HG02588 (cell line): ENCODE results near the gene POTEB3.
"Not testable (repeated sequence)": the region's sequence is repeated elsewhere in the genome, so short reads cannot be mapped to it uniquely, and the experiment has no call there.

ENCODE experiments used
- ATAC-seq: cut with Tn5 transposase; IDR thresholded peaks from one replicate; pipeline ENCODE4 v1.9.1; 2021; ENCODE audit warnings: mild to moderate bottlenecking, moderate library complexity; ENCODE audit not compliant: unreplicated experiment

POTEB3 gene

DNA sequence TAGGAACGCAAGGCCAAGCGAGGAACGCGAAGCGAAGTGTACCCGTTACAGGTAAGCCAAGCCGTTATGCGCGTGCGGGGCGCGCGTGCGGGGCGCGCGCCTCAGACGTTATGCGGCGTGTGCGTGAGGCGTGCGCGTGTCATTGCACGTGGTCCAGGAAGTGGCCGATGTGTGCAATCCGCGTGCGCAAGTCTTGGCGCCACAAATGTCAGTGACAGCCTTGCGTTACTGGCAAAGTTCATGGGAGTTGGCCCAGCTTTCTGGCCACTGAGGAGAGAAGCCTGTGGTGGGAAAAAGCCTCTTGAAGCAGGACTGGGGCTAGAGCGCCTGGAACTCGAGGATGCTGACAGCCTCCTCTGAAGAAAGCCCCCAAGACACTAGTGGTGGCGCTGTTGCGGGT is at the start of gene POTEB3:
Gene POTEB3, minus strand, starts transcription at position 101 of the 400 bp plus-strand sequence. CDS start 488 bp downstream, outside the sequence.
- ATAC-seq: not testable (repeated sequence)

DNA sequence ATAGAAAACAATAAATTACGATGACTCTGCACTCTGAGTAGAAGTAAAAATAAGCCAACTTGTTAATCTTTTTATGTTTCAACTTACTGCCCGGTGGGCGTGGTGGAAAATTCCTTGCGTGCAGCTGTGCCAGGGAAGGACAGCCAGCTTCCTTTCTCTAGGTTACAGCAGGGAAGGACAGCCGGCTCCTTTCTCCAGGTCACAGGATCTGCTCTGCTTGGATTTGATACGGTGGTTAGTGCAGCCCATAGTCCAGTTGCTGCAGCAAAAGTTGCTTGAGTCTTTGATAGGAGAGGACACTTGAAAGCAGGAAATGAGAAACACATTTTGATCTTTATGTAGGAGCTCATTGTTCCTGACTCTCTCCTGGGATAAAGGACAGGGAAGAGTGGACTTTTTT is 13.4 kb upstream of the POTEB3 start:
- ATAC-seq: not testable (repeated sequence)

DNA sequence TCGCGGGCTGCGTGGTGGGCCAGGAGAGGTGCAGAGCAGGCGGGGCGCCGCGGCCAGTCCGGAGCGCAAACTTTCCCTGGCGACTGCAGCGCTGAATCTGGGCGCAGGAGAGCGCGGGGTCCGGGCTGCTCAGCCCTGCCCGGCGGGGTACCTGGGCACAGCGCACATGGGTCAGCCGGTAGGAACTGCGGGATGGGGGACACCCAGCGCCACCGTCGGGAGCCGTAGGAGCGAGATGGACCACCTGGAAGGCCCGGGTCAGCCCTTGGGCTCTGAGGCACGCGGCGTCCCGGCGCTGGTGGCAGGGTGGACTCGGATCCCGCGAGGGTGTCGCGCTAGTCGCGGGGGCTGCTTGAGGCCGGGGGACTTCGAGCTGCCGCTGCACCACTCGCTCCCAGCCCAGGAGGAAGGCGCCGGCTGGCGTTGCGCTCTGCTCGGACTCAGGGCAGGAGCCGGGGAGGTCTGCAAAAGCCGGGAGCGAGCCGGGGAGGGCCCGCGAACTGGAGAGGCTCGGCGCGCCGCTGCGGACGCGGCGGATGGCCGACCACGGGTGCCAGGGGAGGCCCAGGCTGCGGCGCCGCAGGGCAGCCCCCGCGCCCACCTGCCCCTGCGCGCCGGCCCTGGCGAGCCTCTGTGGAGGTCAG is 11.7 kb upstream of the POTEB3 start:
- not testable (repeated sequence) for ATAC-seq

DNA sequence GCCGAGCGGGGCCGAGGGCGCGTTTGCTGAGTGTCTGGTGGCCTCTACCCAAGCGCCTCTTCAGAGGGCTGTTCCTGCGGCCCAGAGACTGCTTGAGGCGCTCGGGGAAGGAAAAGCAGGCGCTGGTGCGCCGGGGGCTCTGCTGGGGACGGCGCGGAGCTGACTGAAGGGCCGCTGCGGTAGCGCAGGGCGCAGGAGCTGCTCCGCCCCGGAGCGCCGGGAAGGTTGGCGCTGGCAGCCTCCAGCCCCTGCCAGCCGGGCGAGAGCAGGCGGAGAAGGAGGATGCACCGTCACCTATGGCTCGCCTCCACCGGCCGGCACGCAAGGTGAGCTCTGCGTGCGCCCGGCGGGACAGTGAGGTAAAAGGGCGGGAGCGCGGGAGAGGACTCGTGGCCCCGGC is 11.2 kb upstream of the POTEB3 start:
- not testable (repeated sequence) for ATAC-seq

DNA sequence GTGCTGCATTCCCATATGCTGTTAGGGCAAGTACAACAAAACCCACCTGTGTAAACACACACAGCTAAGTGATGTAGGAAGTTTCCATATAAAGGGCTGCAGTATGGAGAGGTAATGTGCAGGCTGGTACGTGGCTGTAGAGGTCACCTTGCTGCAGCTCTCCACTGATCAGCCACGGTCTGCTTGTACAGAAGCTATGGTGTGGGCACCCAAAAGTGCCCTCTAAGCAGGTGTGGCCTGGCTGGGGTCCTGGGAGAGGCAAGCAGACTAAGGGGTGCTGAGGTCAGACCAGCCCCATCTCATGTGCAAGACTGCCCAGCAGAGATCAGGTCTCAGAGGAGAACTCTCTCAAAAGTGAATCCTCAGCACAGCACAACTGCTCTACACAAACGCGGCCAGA is 32.9 kb downstream of the POTEB3 start:
- ATAC-seq: not testable (repeated sequence)

DNA sequence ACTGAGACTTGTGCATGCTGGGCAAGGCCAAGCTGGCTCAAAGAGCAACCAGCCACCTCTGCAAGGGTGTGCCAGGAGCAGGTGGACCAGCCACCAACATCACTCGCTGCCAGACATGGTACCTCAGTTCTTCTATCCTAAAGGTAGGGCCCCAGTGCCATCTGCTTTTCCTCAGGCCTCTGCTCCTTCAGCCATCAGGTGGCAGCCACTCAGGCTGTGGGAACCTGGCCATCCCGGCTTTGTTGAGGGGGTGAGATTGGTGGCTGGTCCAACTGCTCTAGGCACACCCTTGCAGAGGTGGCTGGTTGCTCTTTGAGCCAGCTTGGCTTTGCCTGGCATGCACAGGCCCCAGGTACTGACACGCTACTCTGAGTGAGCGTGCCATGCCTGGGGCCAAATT is 38.8 kb downstream of the POTEB3 start:
- ATAC-seq: not testable (repeated sequence)

DNA sequence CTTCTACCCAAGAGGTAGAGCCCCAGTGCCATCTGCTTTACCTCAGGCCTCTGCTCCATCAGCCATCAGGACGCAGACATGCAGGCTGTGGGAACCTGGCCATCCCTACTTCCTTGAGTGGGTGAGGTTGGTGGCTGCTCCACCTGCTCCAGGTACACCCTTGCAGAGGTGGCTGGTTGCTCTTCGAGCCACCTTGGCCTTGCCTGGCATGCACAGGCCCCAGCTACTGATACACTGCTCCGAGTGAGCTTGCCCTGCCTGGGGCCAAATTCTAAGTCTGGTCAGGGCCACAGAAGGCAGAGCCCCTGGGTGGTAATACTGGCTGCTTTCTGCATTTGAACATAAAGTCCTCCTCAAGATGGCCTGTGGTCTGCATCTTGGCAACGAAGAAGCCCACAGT is 41.2 kb downstream of the POTEB3 start:
- not testable (repeated sequence) for ATAC-seq

DNA sequence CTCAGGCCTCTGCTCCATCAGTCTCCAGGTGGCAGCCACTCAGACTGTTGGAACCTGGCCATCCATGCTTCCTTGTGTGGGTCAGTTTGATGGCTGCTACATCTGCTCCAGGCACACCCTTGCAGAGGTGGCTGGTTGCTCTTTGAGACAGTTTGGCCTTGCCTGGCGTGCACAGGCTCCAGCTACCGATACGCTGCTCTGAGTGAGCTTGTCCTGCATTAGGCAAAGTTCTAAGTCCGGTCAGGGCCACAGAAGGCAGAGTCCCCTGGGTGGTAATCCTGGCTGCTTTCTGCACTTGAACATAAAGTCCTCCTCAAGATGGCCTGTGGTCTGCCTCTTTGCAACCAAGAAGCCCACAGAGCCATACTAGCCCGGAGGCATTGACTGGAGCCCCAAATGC is 41.8 kb downstream of the POTEB3 start:
- not testable (repeated sequence) for ATAC-seq

DNA sequence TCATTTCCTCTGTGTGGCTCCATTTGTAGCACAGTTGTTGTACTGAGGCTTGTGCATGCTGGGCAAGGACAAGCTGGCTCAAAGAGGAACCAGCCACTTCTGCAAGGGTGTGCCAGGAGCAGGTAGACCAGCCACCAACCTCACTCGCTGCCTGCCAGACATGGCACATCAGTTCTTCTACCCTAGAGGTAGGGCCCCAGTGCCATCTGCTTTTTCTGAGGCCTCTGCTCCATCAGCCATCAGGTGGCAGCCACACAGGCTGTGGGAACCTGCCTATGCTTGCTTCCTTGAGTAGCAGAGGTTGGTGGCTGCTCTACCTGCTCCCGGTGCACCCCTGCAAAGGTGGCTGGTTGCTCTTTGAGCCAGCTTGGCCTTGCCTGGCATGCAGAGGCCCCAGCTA is 42.6 kb downstream of the POTEB3 start:
- not testable (repeated sequence) for ATAC-seq

DNA sequence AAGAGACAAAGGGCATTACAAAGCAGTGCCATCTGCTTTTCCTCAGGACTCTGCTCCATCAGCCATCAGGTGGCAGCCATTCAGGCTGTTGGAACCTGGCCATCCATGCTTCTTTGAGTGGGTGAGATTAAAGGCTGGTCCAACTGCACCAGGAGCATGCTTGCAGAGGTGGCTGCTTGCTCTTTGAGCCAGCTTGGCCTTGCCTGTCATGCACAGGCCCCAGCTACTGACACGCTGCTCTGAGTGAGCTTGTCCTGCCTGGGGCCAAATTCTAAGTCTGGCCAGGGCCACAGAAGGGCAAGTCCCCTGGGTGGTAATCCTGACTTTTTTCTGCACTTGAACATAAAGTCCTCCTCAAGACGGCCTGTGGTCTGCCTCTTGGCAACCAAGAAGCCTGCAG is 43.1 kb downstream of the POTEB3 start:
- ATAC-seq: not testable (repeated sequence)

DNA sequence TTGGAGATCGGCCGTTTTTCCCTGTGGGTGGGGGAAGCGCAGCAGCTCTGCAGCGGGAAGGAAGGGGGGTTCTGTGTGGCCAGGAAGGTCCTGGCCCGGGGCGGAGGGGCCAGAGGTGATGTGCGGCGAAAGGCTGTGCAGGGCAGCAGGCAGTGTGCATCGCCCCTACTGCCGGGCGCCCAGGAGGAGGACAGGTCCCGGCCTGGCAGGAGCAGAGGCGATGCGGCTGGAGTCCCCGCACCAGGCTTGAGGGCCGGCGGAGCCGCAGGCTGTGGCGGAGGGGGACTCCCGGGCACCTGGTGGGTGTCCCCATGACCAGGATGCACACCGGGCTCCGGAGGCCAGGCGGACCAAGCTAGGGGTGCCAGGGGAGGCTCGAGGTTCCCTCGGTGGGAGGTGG is 54.3 kb downstream of the POTEB3 start:
- ATAC-seq: not testable (repeated sequence)

DNA sequence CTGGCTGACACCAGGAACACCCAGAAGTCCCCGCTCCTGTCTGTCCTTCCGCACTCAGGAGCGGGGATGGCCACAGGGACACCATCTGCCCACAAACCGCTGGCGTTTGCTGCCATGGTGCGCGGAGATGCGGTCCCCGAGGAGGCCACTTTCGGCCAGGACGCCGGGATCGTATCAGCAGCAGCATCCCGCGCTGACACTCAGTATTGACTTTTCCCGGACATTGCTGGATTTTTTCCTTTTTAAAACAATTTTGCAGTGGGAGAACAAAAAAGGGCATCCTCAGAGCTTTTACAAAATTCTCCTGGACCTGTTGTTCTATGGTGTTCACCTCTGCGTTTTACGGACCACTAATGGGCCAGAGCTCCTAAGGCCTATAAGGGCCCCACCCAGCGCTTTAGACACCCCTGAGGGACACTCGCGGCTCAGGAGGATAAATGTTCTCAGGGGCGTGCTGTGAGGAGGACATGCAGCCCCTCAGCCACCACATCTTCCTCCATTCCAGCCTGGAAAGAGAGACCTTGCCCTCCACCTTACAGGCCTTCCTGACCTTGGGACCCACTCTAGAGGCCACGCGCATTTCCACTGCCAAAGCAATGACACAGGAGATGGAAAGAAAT is 56.3 kb downstream of the POTEB3 start:
- ATAC-seq: not testable (repeated sequence)

DNA sequence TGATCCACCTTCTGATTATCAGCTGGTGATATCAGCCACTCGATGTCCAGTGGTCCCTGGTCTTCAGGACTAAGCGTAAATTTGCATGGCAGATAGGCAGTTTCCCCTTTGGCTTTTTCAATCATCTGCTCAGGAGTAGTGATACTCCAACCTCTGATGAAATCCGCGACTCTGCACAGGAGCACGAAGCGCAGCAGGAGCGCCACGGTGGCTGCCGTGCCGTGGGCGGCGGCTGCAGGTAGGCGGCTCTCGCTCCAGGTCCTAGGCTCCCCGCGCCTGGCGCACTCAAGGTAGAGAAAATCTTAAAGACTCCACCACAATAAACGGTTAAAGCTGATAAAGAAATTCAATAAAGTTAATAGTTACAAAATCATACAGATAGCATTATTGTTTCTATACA is 66.6 kb downstream of the POTEB3 start:
- not testable (repeated sequence) for ATAC-seq

DNA sequence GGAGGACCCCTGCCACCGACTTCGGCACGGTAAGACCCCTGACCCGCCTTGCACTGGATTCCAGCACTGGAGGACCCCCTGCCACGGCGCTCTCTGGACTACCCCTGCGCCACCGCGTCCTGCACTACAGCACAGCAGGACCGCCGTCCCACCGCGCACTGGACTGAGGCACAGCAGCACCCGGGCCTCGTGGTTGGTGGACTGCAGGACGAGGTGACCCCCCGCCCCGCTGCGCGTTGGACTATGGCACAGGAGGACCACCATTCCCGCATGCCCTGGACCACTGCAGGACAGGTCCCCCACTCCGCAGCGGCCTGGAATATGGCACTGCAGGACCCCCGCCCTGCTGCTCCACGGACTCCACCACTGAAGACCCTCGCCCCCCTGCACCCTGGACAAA is 71.1 kb downstream of the POTEB3 start:
- ATAC-seq: not testable (repeated sequence)

DNA sequence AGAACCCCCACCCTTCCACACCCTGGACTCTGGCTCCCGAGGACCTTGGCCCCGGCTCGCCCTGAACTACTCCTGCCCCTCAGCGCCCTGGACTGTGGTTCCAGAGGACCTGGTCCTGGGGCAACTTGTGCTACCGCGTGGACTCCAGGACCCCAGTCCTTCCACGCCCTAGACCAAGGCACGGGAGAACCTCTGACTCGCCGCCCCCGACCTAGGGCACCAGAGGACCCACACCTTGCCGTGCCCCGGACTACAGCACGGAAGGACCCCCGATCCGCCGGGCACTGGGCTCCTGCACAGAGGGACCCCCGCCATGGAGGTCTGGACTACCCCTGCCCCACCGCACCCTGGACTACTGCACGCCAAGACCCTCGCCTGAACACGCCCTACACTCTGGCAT is 71.7 kb downstream of the POTEB3 start:
- not testable (repeated sequence) for ATAC-seq
